Myocyte (in vitro differentiated cells): Measurements from ENCODE around the gene CLRN1. TPM values are rescaled to one million over a fixed set of nuclear protein-coding genes. Genes with fewer than 3 reads are reported as not detected.

Experiments
- DNase-seq: peaks from one replicate; pipeline ENCODE4 v3.0.0-alpha.2; 2012; ENCODE audit warnings: low read depth
- total RNA-seq: library from RNA; depleted of rRNA; stranded (reverse); fragments of >200 nt; gene quantifications from 2 replicates; pipeline ENCODE4 v1.2.3, GENCODE V29; 2014

Gene CLRN1
- total RNA-seq, 1 donor from 2014 or later, result not detected

DNA sequence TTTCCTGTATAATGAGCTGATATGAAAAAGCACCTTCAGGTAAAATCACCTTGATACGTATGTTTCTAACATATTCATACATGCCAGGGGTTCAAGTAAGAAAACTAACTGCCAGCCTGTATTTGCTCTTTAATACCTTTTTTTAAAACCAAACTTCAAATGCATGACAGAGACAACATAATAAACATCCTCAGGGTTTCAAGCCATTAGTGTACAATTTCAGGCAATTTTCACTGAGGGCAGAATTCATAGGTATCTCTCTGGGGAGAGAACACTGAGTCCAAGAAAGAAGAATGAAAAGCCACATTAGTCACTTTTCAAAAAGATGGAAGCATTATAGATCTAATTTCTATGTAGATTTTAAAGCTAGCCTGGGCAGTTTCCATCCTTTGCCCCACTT is 94.2 kb downstream of the CLRN1 start:
- DNase-seq, result no peak

DNA sequence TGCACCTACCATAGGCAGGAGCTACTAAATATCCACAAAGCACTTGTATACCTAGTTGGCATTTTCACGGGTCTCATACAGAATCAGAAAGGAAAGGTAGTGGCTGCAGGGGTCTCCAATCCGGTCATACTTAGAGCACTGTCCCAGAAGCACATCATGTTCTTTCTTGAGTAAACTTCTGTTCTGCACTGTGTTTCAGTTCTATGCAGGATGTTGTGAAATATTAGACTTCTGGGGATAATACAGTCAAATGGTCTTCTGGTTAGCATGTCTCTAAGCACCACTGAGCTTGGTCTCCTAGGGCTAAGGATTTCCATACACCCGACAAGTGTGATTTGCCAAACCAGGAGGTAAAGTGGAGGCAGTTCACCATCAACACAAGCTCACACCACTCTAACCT is 95.2 kb downstream of the CLRN1 start:
- no peak for DNase-seq

DNA sequence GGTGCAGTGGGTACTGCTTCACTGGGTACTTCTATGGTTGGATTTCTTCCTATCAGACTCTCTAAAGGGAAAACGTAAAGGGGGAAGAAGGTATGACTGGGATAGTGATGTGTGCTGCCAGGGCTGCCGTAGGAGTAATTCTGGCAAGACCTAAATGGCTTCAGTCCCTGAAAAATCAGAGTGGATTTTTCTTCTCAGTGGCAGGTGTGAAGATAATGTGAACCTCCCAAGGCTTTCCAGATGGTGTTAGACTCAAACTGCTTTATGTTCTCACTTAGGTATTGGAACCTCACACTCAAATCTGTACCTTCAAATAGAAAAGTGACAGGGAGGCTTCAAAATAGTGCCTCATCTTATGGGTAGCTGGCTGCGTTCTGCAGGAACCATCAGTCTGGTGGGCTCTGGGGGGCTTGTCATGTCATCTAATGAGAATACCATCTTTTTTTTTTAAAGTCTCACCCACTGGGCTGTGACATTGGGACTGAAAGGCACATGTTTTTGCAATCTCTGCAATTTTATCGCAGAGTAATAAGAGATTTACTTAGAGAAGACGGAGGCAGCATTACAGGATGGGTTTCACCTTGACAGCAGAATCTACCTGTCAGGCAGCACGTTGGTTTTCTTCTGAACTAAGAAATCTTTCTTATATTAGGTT is 95.8 kb downstream of the CLRN1 start:
- no peak for DNase-seq

Other genes starting within 250 kb of the CLRN1 start
- gene SIAH2, start 209.6 kb downstream of the CLRN1 start, total RNA-seq, result 25.4 and 46.4 TPM in 2 replicates
- gene MINDY4B, start 67.3 kb downstream of the CLRN1 start, total RNA-seq, result not detected in 2 replicates
- 0.26 TPM in 1 of 2 replicates, not detected in the other for gene MED12L, start 112.9 kb upstream of the CLRN1 start, total RNA-seq
- not detected in 2 replicates for gene GPR171, start 230.5 kb upstream of the CLRN1 start, total RNA-seq